Chondrocyte (in vitro differentiated cells): ENCODE results near the gene SEMG2. TPM values are rescaled to one million over a fixed set of nuclear protein-coding genes. Genes with fewer than 3 reads are reported as not detected.

ENCODE experiments used
- DNase-seq: peaks from one replicate; pipeline ENCODE4 v3.0.0; 2021; ENCODE audit warnings: mixed read lengths, low spot score
- H3K27ac Mint-ChIP-seq: one replicate; pipeline ENCODE4 v1.8.0; 2021; ENCODE audit warnings: mild to moderate bottlenecking, moderate library complexity, mixed read lengths; ENCODE audit not compliant: unreplicated experiment
- H3K27me3 Mint-ChIP-seq: 2 replicates; pipeline ENCODE4 v1.8.0; 2021; ENCODE audit warnings: low read depth, mixed read lengths
- H3K36me3 Mint-ChIP-seq: 2 replicates; pipeline ENCODE4 v1.8.0; 2021; ENCODE audit warnings: low read depth, mixed read lengths
- H3K4me1 Mint-ChIP-seq: 2 replicates; pipeline ENCODE4 v1.8.0; 2021; ENCODE audit warnings: low read depth, mild to moderate bottlenecking, mixed read lengths
- H3K4me3 Mint-ChIP-seq: one replicate; pipeline ENCODE4 v1.8.0; 2021; ENCODE audit warnings: mild to moderate bottlenecking, moderate library complexity, mixed read lengths; ENCODE audit not compliant: unreplicated experiment
- H3K9me3 Mint-ChIP-seq: 2 replicates; pipeline ENCODE4 v1.8.0; 2021; ENCODE audit warnings: low read depth, mixed read lengths
- long read RNA-seq: library from polyadenylated mRNA; stranded (forward); transcript quantifications from one replicate; pipeline ENCODE4 v2.0.0, GENCODE V29; 2021
- total RNA-seq: library from RNA; stranded (reverse); gene quantifications from 3 replicates; pipeline ENCODE4 v1.2.1, GENCODE V29; 2021
- TF ChIP-seq, protein P1 (sequence below): fragments of 200-600 bp; sonication (generic); IDR thresholded peaks from 2 replicates; pipeline ENCODE4 v1.5.0; 2021; ENCODE audit warnings: antibody characterized with exemption, mild to moderate bottlenecking, moderate library complexity

The SEMG2 gene, protein sequence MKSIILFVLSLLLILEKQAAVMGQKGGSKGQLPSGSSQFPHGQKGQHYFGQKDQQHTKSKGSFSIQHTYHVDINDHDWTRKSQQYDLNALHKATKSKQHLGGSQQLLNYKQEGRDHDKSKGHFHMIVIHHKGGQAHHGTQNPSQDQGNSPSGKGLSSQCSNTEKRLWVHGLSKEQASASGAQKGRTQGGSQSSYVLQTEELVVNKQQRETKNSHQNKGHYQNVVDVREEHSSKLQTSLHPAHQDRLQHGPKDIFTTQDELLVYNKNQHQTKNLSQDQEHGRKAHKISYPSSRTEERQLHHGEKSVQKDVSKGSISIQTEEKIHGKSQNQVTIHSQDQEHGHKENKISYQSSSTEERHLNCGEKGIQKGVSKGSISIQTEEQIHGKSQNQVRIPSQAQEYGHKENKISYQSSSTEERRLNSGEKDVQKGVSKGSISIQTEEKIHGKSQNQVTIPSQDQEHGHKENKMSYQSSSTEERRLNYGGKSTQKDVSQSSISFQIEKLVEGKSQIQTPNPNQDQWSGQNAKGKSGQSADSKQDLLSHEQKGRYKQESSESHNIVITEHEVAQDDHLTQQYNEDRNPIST
- not detected in 3 replicates for total RNA-seq
- long read RNA-seq, result 0 reads

- H3K4me3 Mint-ChIP-seq, result no peak within 1 kb of the TSS
- H3K9me3 Mint-ChIP-seq, result peaks cover 2% of the 10 kb centered on the region
- peaks cover 17% of the 10 kb centered on the region for H3K27me3 Mint-ChIP-seq
- TF ChIP-seq, protein P1, sequence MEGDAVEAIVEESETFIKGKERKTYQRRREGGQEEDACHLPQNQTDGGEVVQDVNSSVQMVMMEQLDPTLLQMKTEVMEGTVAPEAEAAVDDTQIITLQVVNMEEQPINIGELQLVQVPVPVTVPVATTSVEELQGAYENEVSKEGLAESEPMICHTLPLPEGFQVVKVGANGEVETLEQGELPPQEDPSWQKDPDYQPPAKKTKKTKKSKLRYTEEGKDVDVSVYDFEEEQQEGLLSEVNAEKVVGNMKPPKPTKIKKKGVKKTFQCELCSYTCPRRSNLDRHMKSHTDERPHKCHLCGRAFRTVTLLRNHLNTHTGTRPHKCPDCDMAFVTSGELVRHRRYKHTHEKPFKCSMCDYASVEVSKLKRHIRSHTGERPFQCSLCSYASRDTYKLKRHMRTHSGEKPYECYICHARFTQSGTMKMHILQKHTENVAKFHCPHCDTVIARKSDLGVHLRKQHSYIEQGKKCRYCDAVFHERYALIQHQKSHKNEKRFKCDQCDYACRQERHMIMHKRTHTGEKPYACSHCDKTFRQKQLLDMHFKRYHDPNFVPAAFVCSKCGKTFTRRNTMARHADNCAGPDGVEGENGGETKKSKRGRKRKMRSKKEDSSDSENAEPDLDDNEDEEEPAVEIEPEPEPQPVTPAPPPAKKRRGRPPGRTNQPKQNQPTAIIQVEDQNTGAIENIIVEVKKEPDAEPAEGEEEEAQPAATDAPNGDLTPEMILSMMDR, result no peak
- H3K36me3 Mint-ChIP-seq, result no peaks in the 10 kb centered on the region
- H3K27ac Mint-ChIP-seq, result no peak within 1 kb of the TSS
- no peak for DNase-seq
- H3K4me1 Mint-ChIP-seq, result no peaks in the 10 kb centered on the region
Observed at GRCh38 chr20:45221076-45221475, at the start of gene SEMG2. Gene SEMG2 (plus strand): TSS chr20:45221373. CDS start chr20:45221390, 17 bp downstream.

DNA sequence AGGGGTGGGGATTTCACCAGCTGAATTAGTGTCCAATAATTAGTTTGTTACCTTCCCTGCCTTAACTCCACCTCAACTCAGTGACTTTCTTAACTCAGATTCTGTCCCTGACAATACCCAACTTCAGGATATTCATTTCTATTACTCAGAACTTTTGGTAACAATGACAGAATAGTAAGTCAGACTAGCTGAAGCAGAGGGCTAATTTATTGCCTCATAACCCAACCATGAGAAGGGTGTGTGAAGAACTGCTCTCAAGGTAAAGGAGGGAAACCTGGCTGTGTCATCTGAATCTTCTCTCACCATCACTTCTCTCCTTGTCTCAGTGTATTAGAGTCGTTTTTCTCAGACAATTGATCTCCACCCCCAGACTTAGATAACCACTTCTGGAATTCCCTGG lies 47.7 kb upstream of the SEMG2 start:
- H3K4me3 Mint-ChIP-seq, result no peak overlapping the region
- TF ChIP-seq, protein P1, result no peak
- H3K9me3 Mint-ChIP-seq, result peaks cover 12% of the 10 kb centered on the region
- no peaks in the 10 kb centered on the region for H3K4me1 Mint-ChIP-seq
- H3K27me3 Mint-ChIP-seq, result peaks cover 14% of the 10 kb centered on the region
- no peak overlapping the region for H3K27ac Mint-ChIP-seq
- no peak for DNase-seq
- H3K36me3 Mint-ChIP-seq, result no peaks in the 10 kb centered on the region

GRCh38 chr20:45174434-45175364 lies 46.5 kb upstream of the SEMG2 start, which contains the start of gene PI3:
Gene PI3 (plus strand): TSS chr20:45174902. CDS start chr20:45174923, 21 bp downstream.
- Mint-ChIP-seq H3K4me1 (no peaks in the 10 kb centered on the region), H3K27me3 (peaks cover 15% of the 10 kb centered on the region), H3K36me3 (no peaks in the 10 kb centered on the region), H3K27ac (no peak within 1 kb of the TSS), H3K9me3 (peaks cover 6% of the 10 kb centered on the region), H3K4me3 (no peak within 1 kb of the TSS)
- DNase-seq, result no peak
- TF ChIP-seq, protein P1, result no peak

DNA sequence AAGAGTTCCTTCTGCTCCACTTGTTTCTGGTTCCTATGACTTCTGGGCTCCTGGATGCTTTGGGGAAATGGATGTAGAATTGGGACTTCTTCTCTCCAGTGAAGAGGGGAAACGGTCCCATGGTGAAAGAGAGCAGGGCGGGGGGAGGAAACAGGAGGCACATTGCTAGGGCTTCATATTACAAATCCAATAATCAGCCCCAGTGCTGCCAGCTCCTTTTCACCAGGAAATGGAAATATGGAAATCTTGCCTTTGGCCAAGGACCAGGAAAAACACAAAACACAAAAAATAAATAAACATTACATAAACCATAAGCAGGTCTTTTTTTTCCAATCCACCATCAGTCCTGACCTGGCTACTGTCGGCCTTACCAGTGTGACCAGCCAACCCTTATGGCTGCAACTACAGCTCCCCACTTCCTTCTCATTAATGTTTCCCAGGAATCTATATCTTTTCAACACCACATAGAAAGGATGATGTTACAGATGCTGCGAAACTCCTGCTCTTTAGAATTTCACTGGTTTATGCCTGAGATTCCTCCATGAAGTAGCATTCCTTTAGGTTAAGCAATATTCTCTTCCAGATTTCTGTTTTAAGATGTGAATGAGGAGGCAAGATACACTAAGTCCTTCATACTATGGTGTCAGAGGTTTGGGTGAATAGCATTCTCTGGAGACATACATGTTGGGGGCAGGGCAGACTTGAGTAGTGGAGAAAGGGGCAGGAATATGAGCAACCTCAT lies 44.5 kb upstream of the SEMG2 start:
- H3K27me3 Mint-ChIP-seq, result peaks cover 15% of the 10 kb centered on the region
- H3K36me3 Mint-ChIP-seq, result no peaks in the 10 kb centered on the region
- DNase-seq, result no peak
- H3K4me3 Mint-ChIP-seq, result no peak overlapping the region
- H3K4me1 Mint-ChIP-seq, result no peaks in the 10 kb centered on the region
- H3K9me3 Mint-ChIP-seq, result no peaks in the 10 kb centered on the region
- H3K27ac Mint-ChIP-seq, result no peak overlapping the region
- TF ChIP-seq, protein P1, result no peak
